GM18907 (cell line): ENCODE measurements around the gene PRKRIP1.
"Not testable (repeated sequence)": the region's sequence is repeated elsewhere in the genome, so short reads cannot be mapped to it uniquely, and the experiment has no call there.

Source experiments
- ATAC-seq: cut with Tn5 transposase; IDR thresholded peaks from one replicate; pipeline ENCODE4 v1.9.1; 2021; ENCODE audit warnings: mild to moderate bottlenecking, moderate library complexity; ENCODE audit not compliant: unreplicated experiment

PRKRIP1 gene, protein sequence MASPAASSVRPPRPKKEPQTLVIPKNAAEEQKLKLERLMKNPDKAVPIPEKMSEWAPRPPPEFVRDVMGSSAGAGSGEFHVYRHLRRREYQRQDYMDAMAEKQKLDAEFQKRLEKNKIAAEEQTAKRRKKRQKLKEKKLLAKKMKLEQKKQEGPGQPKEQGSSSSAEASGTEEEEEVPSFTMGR

DNA sequence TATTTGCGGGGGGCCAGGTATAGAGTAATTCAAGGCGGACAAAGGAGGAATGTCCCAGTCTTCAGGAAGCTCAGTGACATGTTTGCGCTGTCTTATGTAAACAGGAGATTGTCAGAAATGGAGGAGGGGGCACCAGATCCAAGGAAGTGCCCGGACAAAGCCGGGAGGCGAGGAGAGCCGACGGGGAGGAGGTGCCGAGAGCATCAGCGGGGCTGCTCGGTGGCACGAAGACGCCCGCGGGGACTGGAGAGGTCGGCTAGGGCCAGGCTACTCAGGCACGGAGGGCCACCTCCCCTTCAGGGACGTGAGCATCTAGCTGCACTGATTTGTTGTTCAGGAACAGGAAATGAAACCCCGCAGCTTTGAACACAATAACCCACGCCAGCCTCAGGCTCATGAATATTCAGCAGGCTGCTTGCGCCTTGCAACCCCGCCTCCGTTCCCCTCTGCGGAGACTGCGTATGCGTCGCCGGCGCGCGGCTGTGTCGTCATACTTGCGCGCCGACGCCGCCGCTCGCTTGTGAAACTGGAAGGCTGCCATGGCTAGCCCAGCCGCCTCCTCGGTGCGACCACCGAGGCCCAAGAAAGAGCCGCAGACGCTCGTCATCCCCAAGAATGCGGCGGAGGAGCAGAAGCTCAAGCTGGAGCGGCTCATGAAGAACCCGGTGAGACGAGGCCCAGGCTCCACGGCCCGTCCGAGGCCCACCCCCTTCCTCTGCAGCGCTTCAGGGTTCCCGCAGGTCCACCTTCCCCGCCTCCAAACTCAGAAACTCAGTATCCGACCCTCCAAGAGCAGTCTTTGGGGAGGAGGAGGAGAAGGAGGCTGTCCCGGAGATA is at the start of gene PRKRIP1:
Gene PRKRIP1, plus strand, starts transcription at position 491 of the 837 bp plus-strand sequence. Its CDS starts 49 bp downstream, at position 540.
- peak; percentile 97 for ATAC-seq

DNA sequence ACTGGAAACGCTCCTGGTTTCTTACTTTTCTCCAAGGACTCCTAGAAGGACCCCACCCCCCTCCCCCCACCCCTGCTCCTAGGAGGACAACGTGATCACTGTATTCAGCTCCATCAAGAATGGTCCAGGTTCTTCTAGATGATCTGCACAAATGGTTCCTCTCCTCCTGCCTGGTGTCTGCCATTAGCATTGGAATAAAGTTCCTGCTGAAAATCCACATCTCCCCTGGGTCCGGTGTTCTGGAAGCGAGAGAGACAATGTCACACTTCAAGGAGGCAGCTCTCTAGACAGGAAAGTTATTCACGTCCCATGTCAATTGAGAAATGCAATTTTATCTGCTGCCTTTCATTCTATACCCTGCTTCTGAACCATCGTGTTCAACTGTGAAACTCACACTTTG is 49.2 kb upstream of the PRKRIP1 start:
- ATAC-seq, result not testable (repeated sequence)

DNA sequence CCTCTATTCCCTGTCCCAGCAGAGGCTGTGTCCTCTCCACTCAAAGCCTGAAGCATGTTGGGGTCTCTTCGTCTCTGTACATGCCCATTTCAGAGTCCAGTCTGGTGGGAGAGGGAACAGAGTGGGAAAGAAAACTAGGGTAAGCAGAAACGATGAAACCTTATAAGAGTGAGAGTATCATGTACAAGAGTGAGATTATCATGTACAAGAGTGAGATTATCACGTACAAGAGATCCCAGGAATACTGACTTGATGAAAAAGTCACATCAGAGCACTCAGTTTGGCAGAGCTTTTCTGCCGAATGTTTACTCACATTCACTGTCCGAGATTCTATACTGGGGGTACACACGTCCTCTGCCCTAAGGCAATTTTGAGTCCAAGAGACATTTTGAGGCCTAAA is 39.8 kb upstream of the PRKRIP1 start, which contains the start of gene SPDYE6:
Gene SPDYE6, minus strand, starts transcription at position 101 of the 400 bp plus-strand sequence. CDS start 421 bp downstream, outside the sequence.
- not testable (repeated sequence) for ATAC-seq

DNA sequence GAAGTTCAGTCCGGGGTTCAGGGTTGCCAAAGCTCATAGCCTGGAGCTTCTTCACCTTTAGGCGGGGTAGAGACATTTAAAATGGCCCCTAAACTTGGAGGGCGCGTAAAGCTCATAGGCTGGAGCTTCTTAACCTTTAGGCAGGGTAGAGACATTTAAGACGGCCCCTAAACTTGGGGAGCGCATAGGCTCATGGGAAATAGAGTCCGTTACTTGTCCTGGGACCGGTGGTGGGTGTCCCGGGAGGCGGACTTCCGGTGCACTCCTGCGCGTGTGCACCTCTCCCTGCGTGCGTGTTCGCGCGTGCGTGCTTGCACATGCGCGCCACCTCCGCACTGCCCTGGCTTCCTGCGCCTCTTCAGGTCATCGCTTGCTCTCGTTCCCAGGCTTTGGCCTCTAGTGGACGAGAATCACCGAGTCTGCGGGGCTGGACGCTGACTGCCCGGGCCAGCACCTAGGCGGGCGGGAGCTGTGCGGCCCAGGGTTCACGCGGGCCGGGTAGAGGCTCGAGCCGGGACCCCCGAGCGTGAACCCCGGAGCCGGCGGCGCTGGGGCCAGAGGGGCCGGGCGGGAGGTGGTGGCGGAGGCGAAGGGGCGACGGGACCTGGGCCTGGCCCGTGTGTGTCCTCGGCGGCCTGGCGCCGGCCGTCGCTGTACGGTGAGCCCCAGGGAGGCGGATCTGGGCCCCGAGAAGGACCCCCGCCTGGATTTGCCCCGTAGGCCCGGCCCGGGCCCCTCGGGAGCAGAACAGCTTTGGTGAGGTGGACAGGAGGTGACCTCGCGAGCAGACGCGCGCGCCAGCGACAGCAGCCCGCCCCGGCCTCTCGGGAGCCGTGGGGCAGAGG is 32.4 kb upstream of the PRKRIP1 start:
- peak; percentile 99 for ATAC-seq

DNA sequence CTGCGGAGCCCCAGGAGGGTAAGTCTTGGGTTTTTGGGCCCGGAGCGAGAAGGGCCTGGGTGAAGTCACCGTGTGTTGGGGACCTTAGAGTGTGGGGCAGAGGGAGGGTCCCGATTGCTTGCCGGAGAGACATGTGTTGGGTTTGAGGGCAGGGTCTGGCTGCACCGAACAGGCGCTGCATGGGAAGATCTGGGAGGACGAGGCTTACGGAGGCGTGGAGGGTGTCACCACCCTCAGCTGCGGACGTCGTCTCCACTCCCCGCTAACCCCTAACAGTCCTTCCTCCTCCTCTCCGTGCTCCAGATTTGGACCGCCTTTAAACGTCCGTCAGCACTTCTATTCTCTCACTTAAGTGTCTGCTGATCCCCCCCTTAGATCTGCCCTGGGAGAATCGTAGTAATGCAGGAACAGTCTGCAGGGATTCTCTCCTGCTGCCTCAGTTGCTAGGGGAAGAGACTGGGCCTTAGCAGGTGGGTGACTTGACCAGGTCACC is 31.7 kb upstream of the PRKRIP1 start:
- not testable (repeated sequence) for ATAC-seq

DNA sequence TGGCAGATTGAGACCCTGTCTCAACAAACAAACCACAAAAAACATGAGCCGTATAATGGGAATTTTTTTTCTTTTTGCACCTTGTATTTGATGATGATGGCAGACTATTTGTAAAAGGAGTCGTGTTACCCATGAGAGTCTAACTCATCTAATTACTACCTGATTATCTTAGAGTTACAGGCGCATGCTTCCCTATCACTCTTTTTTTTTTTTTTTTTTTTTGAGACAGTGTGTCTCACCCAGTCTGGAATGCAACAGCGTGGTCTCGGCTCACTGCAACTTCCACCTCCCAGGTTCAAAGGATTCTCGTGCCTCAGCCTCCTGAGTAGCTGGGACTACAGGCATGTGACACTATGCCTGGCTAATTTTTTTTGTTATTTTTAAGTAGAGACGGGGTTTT is 30.8 kb upstream of the PRKRIP1 start:
- not testable (repeated sequence) for ATAC-seq

DNA sequence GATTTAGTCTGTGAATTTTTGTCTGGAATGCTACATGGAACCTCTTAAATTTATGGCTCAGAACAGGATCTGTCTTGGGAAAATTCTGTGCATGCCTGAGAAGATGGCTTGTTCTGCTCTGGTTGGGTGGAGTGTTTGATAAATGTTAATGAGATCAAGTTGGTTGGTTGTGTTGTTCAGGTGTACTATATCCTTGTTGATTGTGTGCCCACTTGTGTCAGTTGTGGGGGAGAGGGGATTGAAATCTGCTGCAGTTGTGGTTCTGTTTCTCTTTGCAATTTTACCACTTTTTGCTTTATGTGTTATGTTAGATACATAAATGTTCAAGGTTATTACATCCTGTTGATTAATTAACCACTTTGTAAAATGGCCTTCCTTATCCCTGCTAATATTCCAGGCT is 26.1 kb upstream of the PRKRIP1 start:
- ATAC-seq, result not testable (repeated sequence)

DNA sequence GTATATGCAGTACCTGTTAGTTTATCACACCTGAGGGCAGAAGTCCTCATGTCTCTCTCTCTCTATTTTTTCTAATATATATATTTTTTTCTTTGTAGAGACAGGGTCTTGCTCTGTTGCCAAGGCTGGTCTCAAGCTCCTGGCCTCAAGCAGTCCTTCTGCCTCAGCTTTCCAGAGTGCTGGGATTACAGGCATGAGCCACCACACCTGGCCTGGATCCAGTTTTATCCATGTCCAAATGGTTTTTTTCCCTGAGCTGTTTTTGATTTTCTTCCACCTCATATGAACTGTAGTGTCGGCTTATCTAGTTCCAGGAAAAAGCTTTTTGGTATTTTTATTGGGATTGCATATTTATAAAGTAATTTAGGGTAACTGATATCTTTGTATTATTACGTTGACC is 23.4 kb upstream of the PRKRIP1 start:
- not testable (repeated sequence) for ATAC-seq

DNA sequence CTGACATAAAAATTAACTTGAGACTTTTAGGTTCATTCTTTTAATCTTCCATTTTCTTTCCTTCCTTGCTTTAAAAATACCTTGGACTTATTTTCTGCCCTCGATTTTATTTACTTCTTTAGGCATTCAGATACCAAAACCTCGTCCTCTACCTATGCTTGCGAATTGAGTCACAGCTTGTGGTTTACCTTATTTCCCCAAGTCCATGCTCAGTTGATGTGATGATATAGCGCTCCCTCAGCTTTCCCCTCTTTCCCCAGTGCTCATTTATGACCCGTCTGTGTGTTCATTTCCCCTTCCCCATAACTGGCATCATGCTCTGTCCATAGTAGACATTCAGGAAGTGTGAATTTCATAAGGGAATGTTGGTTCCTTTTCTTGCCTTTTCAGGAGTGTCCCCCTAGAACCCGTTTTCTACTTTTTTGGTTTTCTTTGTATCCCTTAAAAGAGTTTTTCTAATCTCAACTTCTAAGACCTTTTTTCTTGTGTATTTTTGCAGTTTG is 19.1 kb upstream of the PRKRIP1 start:
- no peak for ATAC-seq

DNA sequence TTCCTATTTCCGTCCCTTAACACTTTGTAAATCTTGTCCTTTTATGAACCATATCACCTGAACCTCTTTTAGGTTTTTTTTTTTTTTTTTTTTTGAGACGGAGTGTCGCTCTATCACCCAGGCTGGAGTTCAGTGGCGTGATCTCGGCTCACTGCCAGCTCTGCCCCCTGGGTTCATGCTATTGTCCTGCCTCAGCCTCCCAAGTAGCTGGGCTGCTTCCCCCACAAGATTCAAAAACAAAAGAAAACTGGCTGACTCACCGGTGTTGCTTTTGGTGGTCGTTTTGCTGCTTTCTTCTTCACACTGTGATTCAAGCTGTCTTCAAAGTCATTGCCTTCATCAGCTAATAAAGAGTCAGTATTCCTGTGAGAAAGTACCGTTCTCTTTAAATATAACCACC is 15.3 kb upstream of the PRKRIP1 start:
- not testable (repeated sequence) for ATAC-seq

DNA sequence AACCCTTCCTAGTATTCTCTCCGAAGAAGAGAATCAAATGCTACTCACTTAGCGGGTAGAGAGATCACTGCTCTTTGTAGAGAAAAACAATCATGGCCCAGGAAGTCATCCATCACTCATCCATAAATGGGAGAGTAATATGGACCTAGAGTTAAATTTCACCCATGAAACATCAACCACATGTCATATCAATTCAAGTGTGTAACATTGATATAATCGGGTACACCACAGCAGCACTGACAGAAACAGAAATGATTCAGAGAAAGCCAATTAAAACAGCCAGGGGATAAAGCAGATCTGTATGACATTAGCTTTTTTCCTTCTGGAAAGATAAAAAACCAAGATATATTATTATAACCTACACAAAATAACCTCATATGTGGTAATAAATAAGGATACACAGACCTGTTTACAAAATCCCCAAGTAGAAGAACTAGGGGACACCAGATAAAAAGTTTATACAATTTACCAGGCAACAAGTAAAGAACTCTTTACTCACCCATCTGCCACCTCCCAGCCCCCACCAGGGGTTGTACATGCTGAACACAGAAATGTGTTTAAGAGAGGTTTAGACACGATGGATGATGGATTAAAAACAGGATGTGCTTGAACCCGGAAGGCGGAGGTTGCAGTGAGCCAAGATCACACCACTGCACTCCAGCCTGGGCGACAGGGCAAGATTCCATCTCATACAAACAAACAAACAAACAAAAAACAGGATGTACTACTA is 14.3 kb upstream of the PRKRIP1 start:
- not testable (repeated sequence) for ATAC-seq

DNA sequence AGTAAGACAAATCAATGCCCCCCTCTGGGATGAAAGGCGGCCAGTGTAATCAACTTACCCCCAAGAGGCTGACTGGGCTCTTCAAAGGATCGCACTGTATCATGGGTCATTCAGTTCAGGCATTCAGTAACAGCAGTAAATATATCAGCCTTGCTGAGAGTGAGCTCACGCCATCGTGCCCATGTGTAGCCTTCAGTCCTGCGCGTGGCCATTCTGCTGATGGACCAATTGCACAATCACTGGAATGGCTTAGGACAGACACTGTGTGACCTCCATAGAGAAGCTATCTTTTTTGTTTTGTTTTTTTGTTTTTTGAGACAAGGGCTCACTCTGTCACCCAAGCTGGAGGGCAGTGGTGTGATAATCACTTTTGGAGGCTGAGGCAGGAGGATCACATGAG is 9.1 kb upstream of the PRKRIP1 start:
- ATAC-seq, result no peak

DNA sequence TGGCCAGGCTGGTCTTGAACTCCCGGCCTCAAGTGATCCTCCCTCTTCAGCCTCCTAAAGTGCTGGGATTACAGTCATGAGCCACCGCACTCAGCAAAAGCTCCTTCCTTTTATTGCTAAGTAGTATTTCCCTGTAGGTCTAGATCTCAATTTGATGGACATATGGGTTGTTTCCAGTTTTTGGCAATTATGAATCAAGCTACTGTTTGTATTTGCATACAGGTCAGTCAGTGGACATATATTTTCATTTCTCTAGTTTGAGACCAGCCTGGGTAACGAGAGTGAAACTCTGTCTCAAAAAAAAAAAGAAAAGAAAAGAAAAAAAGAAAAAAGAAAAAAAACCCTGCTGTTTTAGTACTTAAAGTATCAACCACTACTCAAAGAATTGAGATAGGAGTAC is 6.4 kb upstream of the PRKRIP1 start:
- ATAC-seq, result no peak

DNA sequence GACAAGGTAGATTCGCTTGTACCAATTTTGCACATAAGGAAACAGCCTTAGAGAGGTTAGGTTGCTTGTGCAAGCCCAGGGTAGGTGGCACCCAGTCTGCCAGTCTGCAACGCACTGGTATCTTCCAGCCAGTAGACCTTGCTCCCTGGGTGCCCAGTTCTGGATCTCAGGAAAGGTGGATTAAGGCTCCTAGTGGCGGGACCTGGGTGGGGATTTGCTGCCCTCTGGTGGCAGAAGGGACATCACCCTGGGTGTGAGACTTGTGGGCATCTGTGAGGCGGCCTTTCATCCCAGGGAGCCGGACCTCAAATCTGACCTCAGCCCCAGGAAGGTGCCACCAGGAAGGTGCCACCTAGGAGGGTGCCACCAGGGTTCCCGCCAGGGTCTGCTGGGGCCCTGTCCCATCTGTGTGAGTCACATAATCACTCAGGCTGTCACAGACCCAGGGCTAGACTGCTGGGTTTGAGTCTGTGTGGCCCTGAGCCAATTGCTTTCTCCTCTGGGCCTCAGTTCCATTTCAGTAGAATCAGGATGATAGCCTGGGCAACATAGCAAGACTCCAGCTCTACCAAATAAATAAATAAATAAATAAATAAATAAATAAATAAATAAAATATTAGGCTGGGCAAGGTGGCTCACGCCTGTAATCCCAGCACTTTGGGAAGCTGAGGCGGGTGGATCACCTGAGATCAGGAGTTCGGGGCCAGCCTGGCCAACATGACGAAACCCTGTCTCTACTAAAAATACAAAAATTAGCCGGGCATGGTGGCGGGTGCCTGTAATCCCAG is 5.3 kb upstream of the PRKRIP1 start:
- peak; percentile 45 for ATAC-seq

DNA sequence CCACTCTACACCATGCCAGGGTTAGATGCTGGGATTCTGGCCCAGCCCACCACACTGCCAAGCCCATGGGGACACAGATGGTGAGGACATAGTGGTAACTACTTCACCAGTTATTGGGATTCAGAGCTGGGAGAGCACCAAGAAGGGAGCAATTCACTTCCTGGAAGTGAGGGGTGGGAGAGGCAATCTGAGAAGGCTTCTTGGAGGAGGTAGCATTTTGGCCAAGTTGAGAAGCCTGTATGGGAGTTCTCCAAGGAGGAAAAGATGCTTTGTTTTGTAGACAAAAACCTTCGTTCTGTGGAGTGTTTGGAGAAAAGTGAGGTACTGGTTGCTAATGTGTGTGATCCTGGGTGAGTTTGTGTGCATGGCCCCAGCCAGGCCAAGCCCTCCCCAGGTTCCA is 3.8 kb upstream of the PRKRIP1 start:
- no peak for ATAC-seq

DNA sequence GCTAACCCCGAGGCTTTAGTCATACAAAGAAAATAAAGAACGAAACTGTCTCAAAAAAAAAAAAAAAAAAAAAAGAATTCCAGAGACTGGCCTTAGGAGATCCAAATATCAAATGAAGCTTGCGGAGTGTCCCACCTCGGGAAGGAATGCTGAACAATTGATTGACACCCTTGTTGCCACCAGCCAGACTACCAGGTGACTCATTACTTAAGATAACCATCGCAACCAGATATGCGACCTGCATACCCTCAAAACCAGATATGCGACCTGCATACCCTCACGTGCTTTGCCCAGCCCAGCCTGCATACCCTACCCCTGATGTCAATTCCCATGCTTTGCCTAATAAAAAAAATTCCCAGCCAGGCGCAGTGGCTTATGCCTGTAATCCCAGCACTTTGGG is 2.7 kb upstream of the PRKRIP1 start:
- ATAC-seq, result no peak

DNA sequence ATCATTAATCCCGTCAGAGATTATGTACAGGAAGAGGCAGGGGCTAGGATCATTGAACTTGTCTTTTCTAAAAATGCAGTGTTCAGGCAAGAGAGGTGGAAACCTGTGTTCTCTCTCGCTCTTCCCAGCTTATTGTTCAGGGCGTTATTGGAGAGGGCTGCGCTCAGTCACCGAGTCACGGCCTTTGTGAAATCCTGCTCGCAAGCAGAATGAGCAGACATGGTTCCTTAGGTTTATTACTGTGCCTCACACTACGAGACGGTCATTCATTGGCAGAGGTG is 631 bp upstream of the PRKRIP1 start:
- ATAC-seq, result no peak

DNA sequence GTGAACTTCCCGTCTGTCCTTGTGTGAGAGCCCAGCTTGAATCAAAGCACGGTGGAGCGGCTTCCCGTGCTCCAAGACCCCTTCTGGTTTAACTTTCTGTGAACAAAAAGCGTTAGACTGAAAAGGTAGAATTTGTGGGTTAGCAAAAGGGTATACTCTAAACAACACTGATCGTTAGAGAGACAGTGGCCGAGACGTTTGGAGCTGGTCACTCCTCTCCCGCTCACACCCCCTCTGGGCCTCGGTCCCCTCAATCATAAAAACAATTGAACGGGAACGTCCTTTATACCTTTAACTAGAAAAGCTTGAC is 502 bp downstream of the PRKRIP1 start:
- no peak for ATAC-seq

DNA sequence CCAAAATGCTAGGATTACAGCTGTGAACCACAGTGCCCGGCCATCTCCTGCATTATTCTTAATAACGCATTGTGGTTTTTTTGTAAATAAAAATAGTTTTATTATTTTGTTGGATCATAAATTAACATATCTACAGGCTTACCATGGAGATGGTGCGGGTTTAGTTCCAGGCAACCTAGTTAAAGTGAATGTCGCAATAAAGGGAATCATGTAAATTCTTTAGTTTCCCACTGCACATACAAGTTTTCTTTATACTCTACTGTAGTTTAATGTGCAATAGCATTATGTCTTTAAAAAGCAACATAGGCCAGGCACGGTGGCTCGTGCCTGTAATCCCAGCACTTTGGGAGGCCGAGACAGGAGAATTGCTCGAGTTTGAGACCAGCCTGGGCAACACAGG is 2.4 kb downstream of the PRKRIP1 start:
- no peak for ATAC-seq

DNA sequence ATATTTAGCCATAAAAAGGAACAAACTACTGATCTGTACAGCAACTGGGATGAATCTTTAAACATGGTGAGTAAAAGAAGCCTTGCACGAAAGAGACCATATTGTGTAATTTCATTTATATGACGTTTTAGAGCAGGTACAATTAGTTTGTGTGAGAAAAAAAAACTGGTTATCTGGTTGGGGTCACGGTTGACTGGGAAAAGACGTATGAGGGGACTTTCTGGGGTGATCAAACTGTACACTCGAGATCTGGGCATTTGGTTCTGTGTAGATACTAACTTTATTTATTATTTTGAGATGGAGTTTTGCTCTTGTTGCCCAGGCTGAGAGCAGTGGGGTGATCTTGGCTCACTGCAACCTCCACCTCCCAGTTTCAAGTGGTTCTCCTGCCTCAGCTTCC is 4.2 kb downstream of the PRKRIP1 start:
- ATAC-seq, result no peak
